PC-9 (cell line): ENCODE results near the gene CNTNAP2.

Experiments
- CTCF ChIP-seq: fragments of 200-600 bp; sonication (generic); conservative IDR thresholded peaks from 2 replicates; pipeline ENCODE4 v1.6.1; 2017; ENCODE audit warnings: mixed run types, antibody characterized with exemption, mild to moderate bottlenecking, moderate library complexity
- EZH2 ChIP-seq: fragments of 200-600 bp; sonication (generic); IDR thresholded peaks from 2 replicates; pipeline ENCODE4 v1.8.0; 2017; ENCODE audit warnings: antibody characterized with exemption, low read depth

- TF ChIP-seq CTCF = no peak
- TF ChIP-seq EZH2 = no peak
These were observed 1044.8 kb downstream of the CNTNAP2 start for GRCh38 chr7:147161405-147161804.
